T follicular helper cell (primary cell): ENCODE data around the gene MAN1A2.
"Not testable (repeated sequence)": the region's sequence is repeated elsewhere in the genome, so short reads cannot be mapped to it uniquely, and the experiment has no call there.

Experiments
- DNase-seq: peaks from one replicate; pipeline ENCODE4 v3.0.0-alpha.2; 2020; ENCODE audit warnings: low read depth
- total RNA-seq, 2 experiments: gene quantifications; one replicate each; lab custom pipeline; 2026; lab: John Stamatoyannopoulos, UW

Gene MAN1A2
- 108 to 194 reads per million in 2 experiments for total RNA-seq

- peak; percentile 46 for DNase-seq
Measured at GRCh38 chr1:117367046-117368025, at the start of gene MAN1A2. Gene MAN1A2, plus strand, starts transcription at chr1:117367449. Its CDS starts 735 bp downstream, at chr1:117368184.

- DNase-seq = no peak
Measured at GRCh38 chr1:117318011-117318410, 49.2 kb upstream of the MAN1A2 start.

- no peak for DNase-seq
Measured at GRCh38 chr1:117318426-117318825, 48.8 kb upstream of the MAN1A2 start.

- no peak for DNase-seq
Measured at GRCh38 chr1:117320515-117320914, 46.7 kb upstream of the MAN1A2 start.

- DNase-seq = no peak
Measured at GRCh38 chr1:117321680-117322609, 45.3 kb upstream of the MAN1A2 start.

- no peak for DNase-seq
Measured at GRCh38 chr1:117324357-117324756, 42.9 kb upstream of the MAN1A2 start.

GRCh38 chr1:117326035-117326434 is 41.2 kb upstream of the MAN1A2 start:
- DNase-seq = not testable (repeated sequence)

- no peak for DNase-seq
Measured at GRCh38 chr1:117327011-117327410, 40.2 kb upstream of the MAN1A2 start.

GRCh38 chr1:117335376-117336086 is 31.7 kb upstream of the MAN1A2 start:
- DNase-seq = no peak

- DNase-seq = no peak
Measured at GRCh38 chr1:117336088-117336817, 31.0 kb upstream of the MAN1A2 start.

- DNase-seq = no peak
Measured at GRCh38 chr1:117339866-117340700, 27.2 kb upstream of the MAN1A2 start.

GRCh38 chr1:117341123-117341522 is 26.1 kb upstream of the MAN1A2 start:
- no peak for DNase-seq

- no peak for DNase-seq
Measured at GRCh38 chr1:117342397-117342796, 24.9 kb upstream of the MAN1A2 start.

- DNase-seq = no peak
Measured at GRCh38 chr1:117346206-117346928, 20.9 kb upstream of the MAN1A2 start.

GRCh38 chr1:117347907-117348306 is 19.3 kb upstream of the MAN1A2 start:
- no peak for DNase-seq

- not testable (repeated sequence) for DNase-seq
Measured at GRCh38 chr1:117352695-117353094, 14.6 kb upstream of the MAN1A2 start.

GRCh38 chr1:117357833-117358603 is 9.2 kb upstream of the MAN1A2 start:
- peak; percentile 36 for DNase-seq

- DNase-seq = not testable (repeated sequence)
Measured at GRCh38 chr1:117358604-117358887, 8.7 kb upstream of the MAN1A2 start.
